Smooth muscle cell of the brain vasculature (primary cell): ENCODE measurements around the gene TRMT2A.

Source experiments
- DNase-seq: peaks from one replicate; pipeline ENCODE4 v3.0.0-alpha.2; 2012; ENCODE audit warnings: low read depth, low spot score

Gene TRMT2A

DNA sequence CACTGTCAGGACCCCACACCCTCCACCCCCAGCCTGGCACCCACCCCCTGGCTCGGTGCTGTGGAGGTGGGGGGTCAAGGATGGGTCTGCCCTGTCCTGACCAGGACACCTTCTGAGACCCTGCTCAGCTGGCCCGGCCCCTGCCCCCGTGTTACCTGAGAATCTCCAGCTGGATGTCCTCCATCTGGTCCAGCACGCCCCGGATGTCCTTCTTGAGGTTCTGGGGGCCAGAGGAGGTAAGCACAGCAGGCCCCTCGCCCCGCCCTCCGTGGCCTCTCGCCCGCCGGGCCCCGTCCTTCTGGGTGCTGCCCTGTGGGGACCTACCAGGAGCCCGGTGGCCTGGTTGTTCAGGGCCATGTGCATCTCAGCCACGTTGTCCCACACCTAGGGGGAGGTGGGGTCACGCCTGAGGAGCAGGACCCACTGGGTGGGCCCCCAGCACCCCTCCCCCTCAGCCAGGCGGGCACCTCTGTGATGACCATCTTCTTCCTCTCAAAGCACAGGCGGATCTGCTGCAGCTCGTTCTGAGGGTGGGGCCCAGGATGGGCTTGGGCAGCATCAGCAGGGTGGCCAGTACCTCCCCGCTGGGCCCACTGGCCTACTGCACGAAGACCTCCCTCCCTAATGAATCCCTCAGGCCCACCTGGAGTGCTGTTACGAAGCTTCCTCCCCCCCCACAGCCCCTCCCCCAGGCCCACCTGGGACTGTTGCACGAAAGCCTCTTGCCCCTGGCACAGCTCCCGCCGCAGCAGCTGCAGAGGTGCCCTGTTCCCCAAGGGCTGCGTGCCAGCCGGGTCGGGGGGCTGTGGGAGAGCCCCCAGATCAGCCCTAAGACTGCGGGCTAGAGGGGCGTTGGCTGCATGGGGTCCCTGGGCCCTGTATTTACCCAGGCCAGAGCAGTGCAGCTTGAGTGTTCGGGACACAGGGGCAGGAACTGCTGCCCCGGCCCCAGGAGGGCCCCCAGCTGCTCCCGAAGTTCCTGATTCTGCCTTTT lies 32.5 kb upstream of the TRMT2A start:
- DNase-seq, result no peak

DNA sequence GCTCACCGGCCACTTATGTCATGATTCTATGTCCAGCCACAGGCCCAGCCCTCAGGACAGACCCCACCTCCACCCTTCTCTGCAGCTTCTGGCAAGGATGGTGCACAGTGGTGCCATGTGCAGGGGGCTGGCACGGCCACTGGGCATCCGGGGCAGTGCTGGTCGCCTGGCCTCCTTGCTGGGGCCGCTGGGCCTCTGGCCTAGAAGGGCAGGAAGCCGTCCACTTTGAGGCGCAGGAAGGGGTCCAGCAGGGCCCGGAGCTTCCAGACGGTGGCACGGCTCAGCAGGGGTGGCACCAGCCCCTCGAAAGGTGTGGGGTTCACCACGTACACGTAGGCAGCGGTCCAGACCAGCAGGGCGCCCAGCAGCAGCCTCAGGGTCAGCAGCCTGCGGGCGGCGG lies 31.4 kb upstream of the TRMT2A start:
- DNase-seq, result no peak

DNA sequence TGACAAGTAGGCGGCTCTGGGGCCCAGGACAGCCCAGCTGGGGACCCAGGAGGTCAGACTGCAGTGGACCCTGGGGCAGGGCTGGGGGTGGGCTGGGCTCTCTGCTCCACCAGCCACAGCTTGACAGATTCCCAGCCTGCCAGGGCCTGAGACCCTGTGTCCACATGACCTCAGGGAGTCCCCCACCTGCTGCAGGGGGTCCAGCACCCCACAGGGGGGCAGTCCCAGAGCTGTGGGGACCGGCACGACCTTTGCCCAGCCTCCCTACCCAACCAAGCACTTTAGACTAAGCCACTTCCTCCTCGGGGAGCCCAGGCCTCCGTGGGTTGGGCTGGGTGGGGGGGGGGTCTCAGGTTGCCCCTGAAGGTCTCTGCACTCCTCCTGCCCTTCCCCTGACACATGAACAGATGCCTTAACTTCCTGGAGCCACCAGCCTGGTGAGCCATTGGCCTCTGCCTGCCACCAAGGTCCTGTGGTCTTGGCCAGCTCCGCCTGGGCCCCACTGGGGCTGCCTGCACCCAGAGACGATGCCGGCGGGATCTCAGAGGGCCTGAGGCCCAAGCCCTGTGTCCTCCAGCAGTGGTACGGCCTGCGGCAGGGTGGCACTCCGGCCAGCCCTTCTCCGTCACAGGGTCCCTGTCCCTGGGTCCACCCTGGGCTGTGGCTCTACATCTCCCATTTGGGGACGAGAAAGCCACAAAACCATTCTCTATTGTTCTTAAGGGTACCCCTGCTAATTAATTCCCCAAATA lies 30.4 kb upstream of the TRMT2A start:
- DNase-seq, result no peak

DNA sequence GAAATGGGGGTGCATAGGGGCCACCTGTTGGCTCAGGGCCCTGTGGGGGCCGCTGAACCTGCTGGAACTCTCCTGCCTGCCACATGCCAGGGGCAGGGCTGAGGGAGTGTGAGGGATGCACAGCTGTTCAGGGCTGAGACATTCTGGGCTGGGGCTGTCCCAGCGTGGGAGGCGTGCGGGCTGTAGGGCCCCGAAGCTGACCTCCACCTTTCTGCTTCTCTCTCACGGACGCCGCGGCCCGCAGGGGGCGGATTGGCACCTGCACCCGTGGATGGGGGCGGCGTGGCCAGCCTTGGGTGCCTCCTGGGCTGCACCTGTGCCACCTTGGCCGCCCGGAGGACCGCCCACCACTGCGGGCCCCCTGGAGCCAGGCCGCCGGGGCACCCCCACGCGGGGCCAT lies 29.8 kb upstream of the TRMT2A start:
- DNase-seq, result no peak

DNA sequence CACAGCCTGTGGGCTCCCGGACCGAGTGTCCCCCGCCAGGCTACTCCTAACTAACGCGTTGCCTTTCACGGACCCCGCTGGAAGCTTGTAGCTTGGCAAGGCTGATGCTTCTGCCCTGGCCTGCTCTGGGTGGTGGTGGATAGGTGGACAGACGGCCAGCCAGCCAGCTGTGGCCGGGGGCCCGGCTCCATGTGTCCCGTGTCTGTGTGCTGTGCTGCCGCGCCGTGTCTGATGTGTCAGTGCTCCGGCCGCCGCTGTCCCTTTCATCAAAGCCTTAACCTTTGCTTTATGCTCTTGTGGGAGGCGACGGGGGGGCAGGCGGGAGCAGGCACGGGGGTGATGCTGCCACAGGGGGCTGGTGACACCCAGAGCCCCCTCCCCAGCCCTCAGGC lies 28.8 kb upstream of the TRMT2A start:
- DNase-seq, result no peak

DNA sequence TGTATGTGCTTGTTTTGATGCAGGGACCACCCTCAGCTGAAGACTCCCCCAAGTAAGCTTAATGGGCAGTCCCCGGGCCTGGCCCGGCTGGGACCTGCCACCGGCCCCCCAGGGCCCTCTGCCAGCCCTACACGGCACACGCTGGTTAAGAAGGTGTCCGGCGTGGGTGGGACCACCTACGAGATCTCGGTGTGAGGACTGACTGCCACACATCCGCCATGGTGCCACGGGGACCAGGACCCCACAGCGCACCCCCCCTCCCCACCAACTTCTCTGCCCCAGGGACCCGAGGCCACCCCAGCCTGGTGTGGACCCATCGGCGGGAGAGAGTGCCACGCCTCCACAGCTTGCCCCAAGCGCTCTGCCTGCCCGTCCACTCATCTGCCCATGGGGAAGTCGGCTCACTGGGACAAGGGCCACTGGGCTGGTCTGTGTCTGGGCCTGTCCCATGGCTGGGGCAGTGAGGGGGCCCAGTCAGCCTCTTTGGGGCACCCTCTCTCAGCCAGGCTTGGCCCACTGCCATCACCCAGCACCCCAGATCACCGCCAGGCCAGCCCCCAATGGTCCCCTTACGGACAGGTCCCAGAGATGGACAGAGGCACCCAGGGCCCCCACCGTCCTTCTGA lies 28.3 kb upstream of the TRMT2A start:
- DNase-seq, result no peak

DNA sequence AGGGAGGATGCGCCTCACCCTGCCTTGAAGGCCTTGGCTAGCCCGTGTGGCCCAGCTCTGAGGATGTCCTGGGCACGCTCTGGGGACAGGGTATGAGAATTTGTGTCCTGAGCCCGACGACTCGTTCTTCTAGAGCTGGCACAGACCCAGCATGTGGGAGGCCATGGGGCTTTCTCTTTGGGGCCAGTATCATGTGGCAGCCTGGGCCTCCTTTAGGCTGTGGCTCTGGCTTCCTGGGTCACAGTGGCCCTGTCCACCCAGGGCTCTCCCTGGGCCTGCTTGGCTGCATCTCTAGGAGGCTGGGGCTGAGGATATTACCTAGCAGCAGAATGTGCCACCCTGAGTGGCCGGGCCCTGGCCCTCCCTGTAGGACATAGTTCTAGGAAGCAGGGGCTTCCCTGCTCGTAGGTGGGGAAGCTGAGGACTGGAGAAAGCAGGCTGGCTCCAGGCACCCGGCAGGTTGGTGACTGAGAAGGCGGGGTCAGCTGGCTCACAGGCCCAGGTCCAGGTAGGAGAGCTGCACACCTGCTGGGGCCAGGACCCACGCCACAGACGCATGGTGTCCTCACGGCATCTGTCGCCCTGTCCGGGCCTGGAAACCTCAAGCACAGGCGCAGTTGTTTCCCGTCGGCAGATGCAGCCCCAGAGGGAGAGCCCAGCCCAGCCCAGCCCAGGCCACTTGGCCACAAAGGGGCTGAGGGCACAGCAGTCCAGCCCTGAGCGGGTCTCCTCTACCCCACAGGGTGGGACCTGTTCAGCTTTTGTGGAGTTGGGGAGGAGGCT lies 27.0 kb upstream of the TRMT2A start:
- DNase-seq, result no peak

DNA sequence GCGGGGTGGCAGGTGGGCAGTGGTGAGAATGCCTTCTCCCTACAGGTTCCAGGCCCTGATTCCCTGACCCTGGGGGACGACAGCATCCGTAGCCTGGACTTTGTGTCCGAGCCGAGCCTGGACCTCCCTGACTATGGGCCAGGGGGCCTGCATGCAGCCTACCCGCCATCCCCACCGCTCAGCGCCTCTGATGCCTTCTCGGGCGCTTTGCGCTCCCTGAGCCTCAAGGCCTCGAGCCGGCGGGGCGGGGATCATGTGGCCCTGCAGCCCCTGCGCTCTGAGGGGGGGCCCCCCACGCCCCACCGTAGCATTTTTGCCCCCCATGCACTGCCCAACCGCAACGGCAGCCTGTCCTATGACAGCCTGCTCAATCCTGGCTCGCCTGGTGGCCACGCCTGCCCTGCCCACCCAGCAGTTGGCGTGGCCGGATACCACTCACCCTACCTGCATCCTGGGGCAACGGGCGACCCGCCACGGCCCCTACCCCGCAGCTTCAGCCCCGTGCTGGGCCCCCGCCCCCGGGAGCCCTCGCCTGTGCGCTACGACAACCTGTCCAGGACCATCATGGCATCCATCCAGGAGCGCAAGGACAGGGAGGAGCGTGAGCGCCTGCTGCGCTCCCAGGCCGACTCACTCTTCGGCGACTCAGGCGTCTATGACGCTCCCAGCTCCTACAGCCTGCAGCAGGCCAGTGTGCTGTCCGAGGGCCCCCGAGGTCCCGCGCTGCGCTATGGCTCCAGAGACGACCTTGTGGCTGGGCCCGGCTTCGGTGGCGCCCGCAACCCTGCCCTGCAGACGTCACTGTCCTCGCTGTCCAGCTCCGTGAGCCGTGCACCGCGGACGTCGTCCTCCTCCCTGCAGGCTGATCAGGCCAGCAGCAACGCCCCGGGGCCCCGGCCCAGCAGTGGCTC lies 25.9 kb upstream of the TRMT2A start:
- DNase-seq, result no peak

DNA sequence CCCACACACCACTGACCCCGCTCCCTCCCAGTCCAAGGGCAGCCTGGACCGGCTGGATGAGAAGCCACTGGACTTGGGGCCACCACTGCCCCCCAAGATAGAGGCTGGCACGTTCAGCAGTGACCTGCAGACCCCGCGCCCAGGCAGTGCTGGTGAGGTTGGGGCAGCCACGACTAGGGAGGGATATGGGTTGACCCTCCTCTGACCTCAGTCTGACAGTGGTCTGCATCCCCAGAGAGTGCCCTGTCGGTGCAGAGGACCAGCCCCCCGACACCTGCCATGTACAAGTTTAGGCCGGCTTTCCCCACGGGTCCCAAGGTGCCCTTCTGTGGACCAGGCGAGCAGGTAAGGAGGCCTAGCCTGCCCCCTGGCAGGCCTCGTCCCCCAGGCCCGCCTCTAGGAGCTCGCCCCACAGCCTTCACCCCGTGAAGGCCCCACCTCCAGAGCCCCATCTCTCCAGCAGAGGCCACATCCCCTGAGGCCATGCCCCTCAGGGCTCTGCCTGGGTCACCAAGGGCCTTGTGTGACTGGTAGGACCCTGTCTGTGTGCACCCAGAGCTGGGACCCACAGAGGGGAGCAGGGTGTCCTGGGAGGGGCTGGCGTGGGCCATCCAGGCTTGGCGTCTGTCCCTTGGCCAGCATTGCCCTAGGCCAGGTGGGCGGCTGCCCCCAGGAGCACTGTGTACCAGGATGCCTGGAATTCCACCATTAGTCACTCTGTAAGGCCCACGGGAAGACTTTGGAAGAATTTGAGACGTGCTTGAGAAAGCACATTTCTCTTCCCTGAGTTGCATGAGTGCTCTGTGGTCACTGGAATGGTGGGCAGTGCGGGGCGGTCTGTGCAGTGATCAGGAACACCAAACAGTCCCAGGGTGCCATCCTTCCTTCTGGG lies 24.4 kb upstream of the TRMT2A start:
- no peak for DNase-seq

DNA sequence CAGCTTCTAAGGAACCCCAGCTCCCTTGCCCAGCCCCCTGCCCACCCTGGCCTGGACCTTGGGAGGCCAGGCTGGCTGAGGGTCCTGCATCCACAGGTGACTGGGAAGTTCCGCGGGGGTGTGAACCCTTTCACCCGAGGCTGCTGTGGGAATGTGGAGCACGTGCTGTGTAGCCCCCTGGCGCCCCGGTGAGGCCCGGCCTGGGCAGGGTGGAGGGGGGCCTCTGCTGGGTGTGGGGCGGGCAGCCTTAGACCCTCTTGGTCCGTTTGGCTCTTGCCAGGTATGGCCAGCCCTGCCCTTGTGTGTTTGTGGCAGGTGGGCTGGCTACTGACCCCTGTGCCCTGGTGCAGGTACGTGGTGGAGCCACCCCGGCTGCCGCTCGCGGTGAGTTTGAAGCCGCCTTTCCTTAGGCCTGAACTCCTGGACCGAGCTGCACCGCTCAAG lies 23.5 kb upstream of the TRMT2A start:
- DNase-seq, result no peak

DNA sequence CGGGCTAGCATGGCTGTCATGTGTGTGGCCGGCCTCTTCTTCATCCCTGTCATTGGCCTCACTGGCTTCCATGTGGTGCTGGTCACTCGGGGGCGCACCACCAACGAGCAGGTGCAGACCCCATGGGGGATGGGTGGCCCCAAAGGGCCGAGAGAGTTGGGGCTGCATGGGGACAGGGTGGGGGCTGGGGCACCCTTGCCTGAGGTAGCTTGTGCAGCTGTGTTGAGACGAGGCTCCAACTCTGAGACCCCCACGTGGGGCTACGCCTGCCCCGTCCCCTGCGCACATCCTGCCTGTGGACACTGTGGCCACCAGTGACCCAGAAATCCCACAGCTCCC lies 23.1 kb upstream of the TRMT2A start:
- no peak for DNase-seq

DNA sequence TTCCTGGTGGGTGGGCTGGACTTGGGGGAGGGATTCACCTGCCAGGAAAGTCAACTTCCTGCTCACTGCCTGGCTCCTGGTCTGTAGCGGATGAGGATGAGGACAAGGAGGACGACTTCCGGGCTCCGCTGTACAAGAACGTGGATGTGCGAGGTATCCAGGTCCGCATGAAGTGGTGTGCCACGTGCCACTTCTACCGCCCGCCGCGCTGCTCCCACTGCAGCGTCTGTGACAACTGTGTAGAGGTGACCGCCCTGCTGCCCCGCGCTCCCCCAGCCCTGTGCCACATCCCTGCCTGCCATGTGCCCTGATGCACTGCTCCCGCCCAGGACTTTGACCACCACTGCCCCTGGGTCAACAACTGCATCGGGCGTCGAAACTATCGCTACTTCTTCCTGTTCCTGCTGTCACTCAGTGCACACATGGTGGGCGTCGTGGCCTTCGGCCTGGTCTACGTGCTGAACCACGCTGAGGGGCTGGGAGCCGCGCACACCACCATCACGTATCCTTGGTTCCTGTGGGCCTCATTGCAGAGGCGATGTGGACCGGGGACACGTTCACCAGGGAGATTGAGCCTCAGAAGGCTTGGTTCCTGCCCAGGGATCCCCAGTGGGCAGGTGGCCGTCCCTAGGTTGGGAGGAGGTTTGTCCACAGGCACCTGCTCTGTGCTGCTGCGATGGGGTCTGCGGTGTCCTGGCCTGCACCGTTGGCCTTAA lies 22.5 kb upstream of the TRMT2A start:
- DNase-seq, result no peak

DNA sequence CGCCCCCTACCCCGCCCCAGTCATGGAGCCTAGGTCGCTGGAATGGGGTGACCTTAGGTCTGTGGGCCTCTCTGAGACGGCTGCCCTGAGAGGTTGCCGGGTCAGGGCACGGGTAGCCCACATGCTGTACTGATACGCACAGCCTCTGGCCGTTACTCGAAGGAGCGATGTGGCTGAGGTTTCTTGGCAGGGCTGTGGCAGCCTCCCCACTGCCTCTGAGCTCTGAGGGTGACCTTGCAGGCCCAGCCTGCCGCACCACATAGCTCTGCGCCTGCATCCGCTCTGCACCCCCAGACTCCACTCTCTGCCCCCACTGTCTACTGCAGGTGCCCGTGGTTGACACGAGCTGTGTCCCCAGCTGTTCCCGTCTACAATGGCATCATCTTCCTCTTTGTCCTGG lies 21.8 kb upstream of the TRMT2A start:
- no peak for DNase-seq

DNA sequence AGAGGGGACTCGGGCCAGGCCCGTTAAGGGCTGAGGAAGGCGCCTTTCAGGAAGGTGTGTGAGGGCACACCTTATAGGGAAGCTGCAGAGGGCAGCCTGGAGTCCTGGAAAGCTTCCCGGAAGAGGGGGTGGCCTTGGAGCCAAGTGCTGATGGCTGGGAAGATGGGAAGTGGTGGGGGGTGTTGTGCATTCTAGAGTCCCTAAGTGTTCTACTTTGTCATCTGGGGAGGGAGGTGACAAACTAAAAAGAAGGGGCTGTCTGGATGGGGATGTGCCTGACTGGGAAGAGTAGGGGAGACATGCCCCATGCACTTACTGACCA lies 21.4 kb upstream of the TRMT2A start:
- no peak for DNase-seq

DNA sequence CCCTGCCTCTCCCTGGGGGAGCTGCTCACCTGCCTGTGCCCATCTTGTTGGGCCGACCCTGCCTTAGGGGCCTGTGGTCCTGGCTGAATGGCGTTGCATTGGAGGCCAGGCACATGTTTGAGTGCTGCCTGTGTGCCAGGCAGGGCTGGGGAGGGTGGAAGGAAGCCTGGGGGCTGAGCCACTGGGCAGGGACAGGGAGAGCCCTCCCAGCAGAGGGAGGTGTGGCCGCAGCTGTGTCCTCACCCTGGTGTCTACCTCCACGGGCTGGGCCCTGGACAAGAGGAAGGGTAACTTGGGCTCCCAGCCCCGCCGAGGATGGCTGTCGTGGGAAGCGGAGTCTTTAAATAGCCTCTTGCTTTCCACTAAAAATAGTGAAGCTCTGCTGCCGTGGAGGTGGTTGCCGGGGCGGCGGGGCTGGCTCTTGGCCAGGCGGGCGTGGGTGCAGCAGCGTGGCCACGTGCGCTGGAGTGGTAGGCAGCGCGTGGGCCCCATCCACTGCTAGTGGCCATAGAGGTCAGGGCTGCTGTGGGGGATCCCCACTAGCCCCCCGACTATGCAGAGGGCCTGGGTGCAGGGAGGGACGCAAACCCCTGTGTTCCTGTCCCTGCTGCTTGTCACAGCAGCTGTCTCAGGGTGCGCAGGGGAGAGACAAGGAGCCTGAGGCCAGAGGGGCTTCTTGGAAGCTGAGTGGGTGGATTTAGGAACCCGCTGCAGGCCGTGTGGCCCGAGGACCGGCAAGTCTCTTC lies 20.8 kb upstream of the TRMT2A start:
- DNase-seq, result no peak

DNA sequence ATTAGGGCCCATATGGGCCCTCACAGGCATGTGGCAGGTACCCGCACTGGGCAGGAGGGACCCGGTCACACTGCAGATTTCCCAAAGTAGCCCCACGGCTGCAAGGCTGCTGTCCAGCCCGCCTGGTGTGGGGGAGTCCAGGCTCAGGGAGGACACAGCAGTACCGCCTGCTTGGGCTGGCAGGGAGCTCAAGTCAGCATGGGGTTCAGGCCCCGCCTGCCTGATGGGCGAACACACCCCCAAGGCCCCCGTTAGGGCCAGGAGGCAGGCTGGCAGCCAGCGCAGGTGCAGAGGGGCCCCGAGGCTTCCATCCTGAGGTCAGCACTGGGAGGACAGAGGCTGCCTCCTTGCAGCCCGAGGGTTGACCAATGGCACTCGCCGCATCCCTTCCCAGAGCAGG lies 20.1 kb upstream of the TRMT2A start:
- no peak for DNase-seq

DNA sequence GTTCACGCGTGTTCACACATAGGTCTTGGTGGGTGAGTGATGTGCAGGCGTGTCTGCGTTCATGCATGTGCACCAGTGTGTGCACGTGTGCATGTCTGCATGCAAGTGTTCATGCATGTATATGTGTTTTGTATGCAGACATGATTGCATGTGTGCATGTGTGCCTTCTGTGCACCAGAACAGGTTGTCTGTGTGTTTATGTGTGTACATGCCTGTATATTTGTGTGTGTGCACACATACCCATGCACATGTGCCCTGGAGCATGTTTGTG lies 19.5 kb upstream of the TRMT2A start:
- no peak for DNase-seq

DNA sequence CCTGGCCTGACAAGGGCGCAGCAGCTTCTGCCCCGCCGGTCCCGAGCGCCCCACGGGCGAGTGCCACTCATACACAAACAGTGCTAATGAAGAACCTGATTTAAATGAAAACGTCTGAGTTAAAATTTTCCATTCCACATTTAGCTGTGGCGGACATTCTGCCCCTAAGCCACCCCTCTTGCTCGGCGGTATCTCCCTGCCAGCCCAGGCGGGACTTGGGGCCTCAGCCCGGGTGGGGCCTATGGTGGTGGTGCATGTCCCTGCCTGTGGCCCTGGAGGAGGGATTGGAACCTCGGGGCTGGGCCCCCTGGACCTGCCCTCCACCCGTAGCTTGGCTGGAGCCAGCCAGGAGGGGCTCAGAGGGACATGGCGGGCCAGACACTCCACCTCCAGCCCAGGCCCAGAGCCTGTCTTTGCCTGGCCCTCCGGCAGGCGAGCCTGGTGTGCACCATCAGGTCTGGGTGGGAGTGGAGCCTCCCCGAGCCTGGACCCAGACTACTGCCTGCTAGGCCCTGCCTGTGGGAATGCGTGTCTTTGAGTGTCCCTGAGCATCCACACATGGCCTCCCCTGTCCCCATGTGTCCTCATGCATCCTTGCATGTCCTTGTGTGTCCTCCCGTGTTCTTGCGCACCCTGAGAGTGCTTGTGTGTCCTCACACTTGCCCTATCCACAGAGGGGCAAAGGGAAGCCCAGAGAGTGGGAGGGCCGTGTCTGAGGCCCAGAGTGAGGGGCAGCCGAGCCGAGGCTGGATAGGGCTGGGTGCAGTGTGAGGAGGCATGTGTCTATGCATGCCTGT lies 19.0 kb upstream of the TRMT2A start:
- no peak for DNase-seq
